Uterus (tissue), 4 donors: ENCODE measurements around the gene RAB43. TPM values are rescaled to one million over a fixed set of nuclear protein-coding genes. Genes with fewer than 3 reads are reported as not detected.

Experiments used
- DNase-seq, 2 donors: peaks; one replicate each; pipeline ENCODE4 v3.0.0-alpha.2; 2019 to 2020
- H3K27ac ChIP-seq, 2 donors: fragments of 200-600 bp; sonication (generic); 1 replicate in 1 of 2; 2 replicates in 1 of 2; pipeline ENCODE4 v1.5.1; 2016 to 2018
- H3K27me3 ChIP-seq, 2 donors: fragments of 200-600 bp; sonication (generic); one replicate each; pipeline ENCODE4 v1.5.1; 2018 to 2019; ENCODE audit warnings: control low read depth in 1 of 2
- H3K36me3 ChIP-seq, 2 donors: fragments of 200-600 bp; sonication (generic); one replicate each; pipeline ENCODE4 v1.5.1; 2019; ENCODE audit warnings: control low read depth in 1 of 2
- H3K4me1 ChIP-seq, 2 donors: fragments of 200-600 bp; sonication (generic); one replicate each; pipeline ENCODE4 v1.5.1; 2018 to 2019; ENCODE audit warnings: control low read depth in 1 of 2
- H3K4me3 ChIP-seq, 2 donors: fragments of 200-600 bp; sonication (generic); 1 replicate in 1 of 2; 2 replicates in 1 of 2; pipeline ENCODE4 v1.5.1; 2018 to 2019; ENCODE audit warnings: mild to moderate bottlenecking in 1 of 2
- H3K9me3 ChIP-seq, 2 donors: fragments of 200-600 bp; sonication (generic); one replicate each; pipeline ENCODE4 v1.5.1; 2019; ENCODE audit warnings: control low read depth in 1 of 2
- CTCF ChIP-seq, 4 experiments: fragments of 200-600 bp in 2 of 4; fragments of 450-650 bp in 2 of 4; sonication (generic) in 2 of 4; IDR thresholded peaks; one replicate each; pipeline ENCODE4 v1.5.1; 2016 to 2019; ENCODE audit warnings: antibody characterized with exemption in 4 of 4, mild to moderate bottlenecking in 2 of 4, moderate library complexity in 1 of 4
- POLR2A ChIP-seq, 2 donors: fragments of 450-650 bp; IDR thresholded peaks; one replicate each; pipeline ENCODE4 v1.6.1; 2016; ENCODE audit warnings: antibody characterized with exemption in 2 of 2, mild to moderate bottlenecking in 1 of 2, moderate library complexity in 1 of 2
- intact Hi-C: fragments of 100-400 bp; cut with DNase I; formaldehyde crosslinking; loops from one replicate; pipeline ENCODE4 v1.15.1; 2023; ENCODE audit warnings: low total_unique reads
- total RNA-seq, 4 donors: library from RNA; depleted of rRNA in 3 of 4; stranded (reverse); fragments of >200 nt in 3 of 4; gene quantifications; one replicate each; pipeline versions ENCODE4 v1.1.0 to v1.2.4, GENCODE V29; 2014 to 2023
- donor health status: DM: yes; HTN: yes; CAD: no.

RAB43 gene
- total RNA-seq, 4 donors from 2014 or later, result 10.8 to 38.2 (median 26.8) TPM

- no peaks in the 10 kb centered on the region for H3K27me3 ChIP-seq
Measured at GRCh38 chr3:129126726-129127280, 5.2 kb upstream of the RAB43 start.

GRCh38 chr3:129123314-129124060 is 1.9 kb upstream of the RAB43 start:
- no peak for DNase-seq
- TF ChIP-seq POLR2A (IDR thresholded peaks at IDR 0.05), result no peak
- TF ChIP-seq CTCF (IDR thresholded peaks at IDR 0.05), result no peak
- Histone ChIP-seq H3K9me3 (no peaks in the 10 kb centered on the region), H3K36me3 (no peaks in the 10 kb centered on the region), H3K27ac (no peak overlapping the region), H3K4me1 (peaks cover 0 to 6% of the 10 kb centered on the region in 2 donors), H3K4me3 (no peak overlapping the region), H3K27me3 (no peaks in the 10 kb centered on the region)
- intact Hi-C loops, result no loop called here

More at GRCh38 chr3:129126726-129127280, 5.2 kb upstream of the RAB43 start:
- Histone ChIP-seq H3K27ac (no peak overlapping the region), H3K9me3 (no peaks in the 10 kb centered on the region), H3K4me1 (no peaks in the 10 kb centered on the region), H3K36me3 (no peaks in the 10 kb centered on the region), H3K4me3 (no peak overlapping the region)
- TF ChIP-seq CTCF (IDR thresholded peaks at IDR 0.05) (no peak), POLR2A (IDR thresholded peaks at IDR 0.05) (no peak)
- intact Hi-C loops, result no loop called here
- DNase-seq, result no peak

GRCh38 chr3:129122412-129123011 is 908 bp upstream of the RAB43 start:
- TF ChIP-seq CTCF (IDR thresholded peaks at IDR 0.05), result no peak
- TF ChIP-seq POLR2A (IDR thresholded peaks at IDR 0.05), result no peak
- H3K27me3 ChIP-seq, result no peaks in the 10 kb centered on the region
- H3K4me1 ChIP-seq, result peaks cover 0 to 6% of the 10 kb centered on the region in 2 donors
- H3K4me3 ChIP-seq, result peak overlapping the region; percentile 56 to 85
- DNase-seq, result peak; percentile 41 to 45
- no peaks in the 10 kb centered on the region for H3K9me3 ChIP-seq
- intact Hi-C loops, result no loop called here
- peak overlapping the region; percentile 87 to 95 for H3K27ac ChIP-seq
- no peaks in the 10 kb centered on the region for H3K36me3 ChIP-seq

GRCh38 chr3:129121016-129121791 is 400 bp downstream of the RAB43 start:
- peaks cover 0 to 6% of the 10 kb centered on the region in 2 donors for H3K4me1 ChIP-seq
- intact Hi-C loops, result no loop called here
- DNase-seq, result peak in 1 of 2 donors; percentile 34
- TF ChIP-seq CTCF (IDR thresholded peaks at IDR 0.05) (peak in 1 of 4 experiments; percentile 4), POLR2A (IDR thresholded peaks at IDR 0.05) (peak in 1 of 2 donors; percentile 41)
- peak overlapping the region; percentile 56 to 85 for H3K4me3 ChIP-seq
- H3K27ac ChIP-seq, result peak overlapping the region; percentile 87 to 95
- no peaks in the 10 kb centered on the region for H3K27me3 ChIP-seq
- no peaks in the 10 kb centered on the region for H3K9me3 ChIP-seq
- no peaks in the 10 kb centered on the region for H3K36me3 ChIP-seq
